IMR-90 (cell line): Measurements from ENCODE around the gene PTH1R. TPM values are rescaled to one million over a fixed set of nuclear protein-coding genes. Genes with fewer than 3 reads are reported as not detected.
A peak's percentile ranks its signal among the peaks of the same experiment; 100 is the strongest.

Experiments used
- ATAC-seq: fragments of 200-7000 bp; cut with Tn5 transposase; 2 replicates; pipeline ENCODE4 v1.9.1; 2020; ENCODE audit warnings: low read depth, mild to moderate bottlenecking, moderate library complexity
- BruUV-seq: library from RNA; stranded (reverse); fragments of 400-500 nt; replicated peaks from 2 replicates; lab custom pipeline; 2021; lab: Mats Ljungman, UMichigan
- CTCF ChIA-PET: fragments of 300-600 bp; formaldehyde crosslinking; extraction: SDS; loops from one replicate; lab custom pipeline; 2021; ENCODE audit warnings: antibody characterized with exemption; lab: Yijun Ruan, JAX
- POLR2A ChIA-PET: fragments of 300-600 bp; sonication (Branson Sonifier 250); formaldehyde crosslinking; loops from one replicate; lab custom pipeline; 2022; ENCODE audit warnings: antibody characterized with exemption; ENCODE audit not compliant: unreplicated experiment; lab: Charles Lee
- DNase-seq: peaks from one replicate; pipeline ENCODE4 v3.0.0; 2013
- H2AFZ ChIP-seq: replicated peaks from 2 replicates; pipeline ENCODE3; 2013; ENCODE audit warnings: low read length, mild to moderate bottlenecking; ENCODE audit not compliant: poor library complexity
- H2AK5ac ChIP-seq: 2 replicates; pipeline ENCODE4 v1.6.1; 2013; ENCODE audit warnings: low read depth, low read length, inconsistent platforms
- H2AK9ac ChIP-seq: replicated peaks from 2 replicates; pipeline ENCODE3; 2013; ENCODE audit warnings: mild to moderate bottlenecking, low read depth, low read length, moderate library complexity; ENCODE audit not compliant: poor library complexity
- H2BK120ac ChIP-seq: 2 replicates; pipeline ENCODE4 v1.6.1; 2013; ENCODE audit warnings: low read depth, low read length, inconsistent platforms
- H2BK15ac ChIP-seq: 3 replicates; pipeline ENCODE4 v1.6.1; 2013; ENCODE audit warnings: low read depth, low read length, inconsistent platforms
- H2BK20ac ChIP-seq: 2 replicates; pipeline ENCODE4 v1.6.1; 2013; ENCODE audit warnings: low read depth, mild to moderate bottlenecking, inconsistent platforms, low read length, moderate library complexity
- H2BK5ac ChIP-seq: 2 replicates; pipeline ENCODE4 v1.6.1; 2013; ENCODE audit warnings: mild to moderate bottlenecking, low read depth, low read length, inconsistent platforms; ENCODE audit not compliant: poor library complexity, severe bottlenecking
- H3K14ac ChIP-seq: replicated peaks from 2 replicates; pipeline ENCODE4 v1.6.1; 2013; ENCODE audit warnings: low read depth, low read length, inconsistent platforms
- H3K18ac ChIP-seq: 2 replicates; pipeline ENCODE4 v1.6.1; 2013; ENCODE audit warnings: low read depth, low read length, control low read depth
- H3K23ac ChIP-seq: 2 replicates; pipeline ENCODE4 v1.6.1; 2013; ENCODE audit warnings: low read depth, low read length, inconsistent platforms
- H3K27ac ChIP-seq: 2 replicates; pipeline ENCODE4 v1.5.1; 2013; ENCODE audit warnings: mild to moderate bottlenecking, control low read depth, low read length; ENCODE audit not compliant: insufficient read depth
- H3K27me3 ChIP-seq: 2 replicates; pipeline ENCODE4 v1.6.1; 2013; ENCODE audit warnings: low read length; ENCODE audit not compliant: control insufficient read depth, insufficient read depth
- H3K36me3 ChIP-seq: 2 replicates; pipeline ENCODE4 v1.6.1; 2013; ENCODE audit warnings: low read length, mixed read lengths; ENCODE audit not compliant: control insufficient read depth, insufficient read depth
- H3K4ac ChIP-seq: 2 replicates; pipeline ENCODE4 v1.6.1; 2013; ENCODE audit warnings: low read depth, low read length, inconsistent platforms
- H3K4me1 ChIP-seq: 2 replicates; pipeline ENCODE4 v1.6.1; 2013; ENCODE audit warnings: low read length, mixed read lengths; ENCODE audit not compliant: control insufficient read depth, insufficient read depth
- H3K4me2 ChIP-seq: 2 replicates; pipeline ENCODE4 v1.6.1; 2013; ENCODE audit warnings: low read depth, mild to moderate bottlenecking, control low read depth, low read length, moderate library complexity
- H3K4me3 ChIP-seq: 2 replicates; pipeline ENCODE4 v1.5.1; 2013; ENCODE audit warnings: low read depth, mild to moderate bottlenecking, control low read depth, low read length, moderate library complexity; ENCODE audit not compliant: insufficient read depth
- H3K56ac ChIP-seq: 2 replicates; pipeline ENCODE4 v1.6.1; 2013; ENCODE audit warnings: low read length, inconsistent platforms; ENCODE audit not compliant: insufficient read depth; ENCODE audit errors: extremely low read depth
- H3K79me1 ChIP-seq, 2 experiments: 2 replicates each; pipeline ENCODE4 v1.6.1; 2013; ENCODE audit warnings: low read length in 2 of 2, inconsistent platforms in 1 of 2, low read depth in 1 of 2
- H3K9ac ChIP-seq: 2 replicates; pipeline ENCODE4 v1.6.1; 2013; ENCODE audit warnings: low read depth, low read length, control low read depth
- H3K9me1 ChIP-seq: 2 replicates; pipeline ENCODE4 v1.6.1; 2013; ENCODE audit warnings: low read length, inconsistent platforms; ENCODE audit not compliant: insufficient read depth
- H3K9me3 ChIP-seq: 2 replicates; pipeline ENCODE4 v1.6.1; 2013; ENCODE audit warnings: low read length; ENCODE audit not compliant: control insufficient read depth, insufficient read depth
- H4K20me1 ChIP-seq: 2 replicates; pipeline ENCODE4 v1.6.1; 2013; ENCODE audit warnings: low read length, inconsistent platforms; ENCODE audit not compliant: insufficient read depth
- H4K5ac ChIP-seq: 2 replicates; pipeline ENCODE4 v1.6.1; 2013; ENCODE audit warnings: mild to moderate bottlenecking, low read depth, low read length, control low read depth
- H4K8ac ChIP-seq, 2 experiments: 2 replicates each; pipeline ENCODE4 v1.6.1; 2013; ENCODE audit warnings: low read depth in 2 of 2, low read length in 2 of 2, control low read depth in 1 of 2, inconsistent platforms in 1 of 2
- H4K91ac ChIP-seq: 2 replicates; pipeline ENCODE4 v1.6.1; 2013; ENCODE audit warnings: low read depth, low read length, inconsistent platforms; ENCODE audit not compliant: insufficient read depth
- FOS ChIP-seq: fragments of 150-350 bp; IDR thresholded peaks from 2 replicates; pipeline ENCODE4 v1.6.1; 2016; ENCODE audit warnings: low read depth, low read length
- MAZ ChIP-seq: IDR thresholded peaks from 2 replicates; pipeline ENCODE4 v1.6.1; 2012; ENCODE audit warnings: low read depth, mild to moderate bottlenecking, low read length, improper control_type of control experiment, moderate library complexity, borderline replicate concordance
- MXI1 ChIP-seq: IDR thresholded peaks from 2 replicates; pipeline ENCODE4 v1.6.1; 2012; ENCODE audit warnings: low read depth, mild to moderate bottlenecking, low read length, moderate library complexity, borderline replicate concordance
- POLR2A ChIP-seq: IDR thresholded peaks from 2 replicates; pipeline ENCODE4 v1.6.1; 2012; ENCODE audit warnings: mild to moderate bottlenecking, low read depth, low read length
- RAD21 ChIP-seq: IDR thresholded peaks from 2 replicates; pipeline ENCODE4 v1.6.1; 2012; ENCODE audit warnings: low read length, improper control_type of control experiment
- SMC3 ChIP-seq: fragments of 150-350 bp; IDR thresholded peaks from 2 replicates; pipeline ENCODE4 v1.6.1; 2016; ENCODE audit warnings: low read depth, mild to moderate bottlenecking, antibody characterized with exemption, low read length, moderate library complexity
- USF2 ChIP-seq: fragments of 150-350 bp; IDR thresholded peaks from 2 replicates; pipeline ENCODE4 v1.6.1; 2017; ENCODE audit warnings: mild to moderate bottlenecking, antibody characterized with exemption, low read length, low read depth
- WGBS, 2 experiments: methylation state at CpG; one replicate each; pipeline versions ENCODE4 v1.1.5 to v1.1.7; 2013; ENCODE audit warnings: missing lambda C conversion rate in 2 of 2; ENCODE audit not compliant: insufficient read length in 1 of 2; ENCODE audit errors: extremely low coverage in 2 of 2; 5-methylcytosine and 5-hydroxymethylcytosine counted together
- dilution Hi-C: fragments of 300-500 bp; cut with HindIII; formaldehyde crosslinking; loops from one replicate; pipeline ENCODE4 v1.14.3; 2018; ENCODE audit warnings: low sequenced_read_pairs; ENCODE audit not compliant: unreplicated experiment
- in situ Hi-C: fragments of 300-500 bp; cut with MboI; formaldehyde crosslinking; loops from 3 replicates; pipeline ENCODE4 v1.14.3; 2019; ENCODE audit warnings: low sequenced_read_pairs, inconsistent platforms, mixed read lengths
- intact Hi-C: fragments of 100-400 bp; cut with micrococcal nuclease; formaldehyde crosslinking; loops from 2 replicates; pipeline ENCODE4 v1.10.0; 2022
- polyA plus RNA-seq, 3 experiments: library from polyadenylated mRNA; depleted of rRNA; stranded (reverse); fragments of >200 nt; gene quantifications; 2 replicates each; pipeline ENCODE4 v1.2.3, GENCODE V29; 2012; ENCODE audit warnings: low replicate concordance in 1 of 3
- total RNA-seq: library from RNA; depleted of rRNA; stranded (reverse); fragments of >200 nt; gene quantifications from 2 replicates; pipeline ENCODE4 v1.2.3, GENCODE V29; 2012

The PTH1R gene
- total and polyA plus RNA-seq, 2 of the 4 experiments (the other 2 are of a cell fraction), result 0.15 to 0.18 TPM

DNA sequence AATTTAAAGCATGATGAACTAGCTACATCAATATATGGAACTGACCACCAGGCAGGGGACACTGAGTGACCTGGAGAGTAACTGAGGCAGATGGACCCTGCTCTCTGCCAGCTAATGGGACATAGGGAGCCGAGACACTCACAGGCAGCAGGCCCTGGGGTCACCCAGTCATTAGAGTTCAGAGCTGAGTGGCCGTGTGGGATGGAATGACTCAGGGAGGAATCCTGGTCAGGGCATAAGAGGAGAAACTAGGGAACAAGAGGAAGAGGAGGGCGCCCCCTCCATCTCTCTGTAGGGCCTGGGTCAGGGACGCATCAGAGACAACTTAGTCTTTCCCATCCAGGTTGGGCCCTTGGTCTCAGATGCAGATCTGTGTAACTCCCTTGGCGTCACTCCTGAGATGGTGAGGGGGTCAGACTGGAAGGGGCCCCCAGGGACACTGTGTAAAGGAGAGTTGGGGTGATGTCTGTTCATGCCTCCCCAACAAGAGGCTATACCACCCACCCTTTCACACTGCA lies 59.3 kb downstream of the PTH1R start:
- Histone ChIP-seq H4K5ac (no peak overlapping the region; the same call in 1 of the 2 replicates), H2BK15ac (no peak overlapping the region), H2AFZ (peak overlapping the region; percentile 1), H3K9ac (no peak overlapping the region), H3K14ac (peak overlapping the region; percentile 58), H3K4me1 (peaks cover 37% of the 10 kb centered on the region), H3K23ac (peak overlapping the region; percentile 83; the same call in 1 of the 2 replicates), H3K4me3 (no peak overlapping the region), H3K18ac (no peak overlapping the region; the same call in 1 of the 2 replicates), H3K36me3 (peaks cover 30% of the 10 kb centered on the region), H2BK20ac (peak overlapping the region; percentile 14; the same call in 1 of the 2 replicates), H4K20me1 (peaks cover 39% of the 10 kb centered on the region), H3K4ac (peak overlapping the region; percentile 71), H3K27me3 (no peaks in the 10 kb centered on the region), H3K9me3 (no peaks in the 10 kb centered on the region), H2AK5ac (peak overlapping the region; percentile 66; the same call in 1 of the 2 replicates), H3K27ac (peak overlapping the region; percentile 77; the same call in 1 of the 2 replicates), H3K79me1 (peaks cover 38 to 86% of the 10 kb centered on the region in 2 experiments), H2BK5ac (peak overlapping the region; percentile 83), H2AK9ac (peak overlapping the region; percentile 59), H3K9me1 (peaks cover 41% of the 10 kb centered on the region), H3K56ac (no peak overlapping the region), H2BK120ac (no peak overlapping the region), H4K91ac (peak overlapping the region; percentile 17), H4K8ac (0 out of 4 replicates have a peak overlapping the region, but pooled peaks of 1 of the 2 experiments have one; percentile 0), H3K4me2 (no peak overlapping the region; the same call in 1 of the 2 replicates)
- ChIA-PET POLR2A (no interaction called here), CTCF (interaction anchor here (1.2 kb wide), 1 partner anchor 45 kb away, joined by 3 read pairs; no protein-coding TSS in a partner anchor)
- intact Hi-C loops (loop anchor here (10.0 kb wide), 1 partner anchor 228 kb away; the partner anchor contains the start of gene SETD2), in situ Hi-C loops (no loop called here), dilution Hi-C loops (no loop called here)
- WGBS, 2 experiments, result no CpG with 5 or more reads among the region's 5 CpGs
- ATAC-seq, result 0 out of 2 replicates have a peak, but pooled peaks have one; percentile 12
- no peak for TF ChIP-seq RAD21
- no peak for TF ChIP-seq POLR2A
- no peak for TF ChIP-seq SMC3
- 0 out of 2 replicates have a peak, but pooled peaks have one; percentile 16 for TF ChIP-seq FOS
- TF ChIP-seq MXI1, result no peak
- no peak for TF ChIP-seq USF2
- TF ChIP-seq MAZ, result peak; percentile 14; the same call in 1 of the 2 replicates
- DNase-seq, result peak; percentile 57
- no TSS peak for BruUV-seq
